Neural cell (in vitro differentiated cells): Measurements from ENCODE around the gene TCF4. TPM values are rescaled to one million over a fixed set of nuclear protein-coding genes. Genes with fewer than 3 reads are reported as not detected.

ENCODE experiments used
- H2AFZ ChIP-seq: fragments of 200-600, 300-800 bp; sonication (generic), shearing (Covaris generic); 2 replicates; pipeline ENCODE4 v1.6.0; 2014; ENCODE audit warnings: low read depth, mild to moderate bottlenecking, antibody characterized with exemption, low read length, moderate library complexity
- H3F3A ChIP-seq: fragments of 200-600 bp; shearing (Covaris generic); 2 replicates; pipeline ENCODE4 v1.6.1; 2016; ENCODE audit warnings: mild to moderate bottlenecking, moderate library complexity, mixed read lengths, antibody characterized with exemption, low read length; ENCODE audit not compliant: insufficient read depth, poor library complexity, severe bottlenecking
- H3K27ac ChIP-seq: fragments of 200-600, 300-800 bp; sonication (generic), shearing (Covaris generic); 2 replicates; pipeline ENCODE4 v1.5.1; 2014; ENCODE audit warnings: mild to moderate bottlenecking, low read length, moderate library complexity
- H3K27me3 ChIP-seq: fragments of 300-800, 200-600 bp; sonication (generic), shearing (Covaris generic); 2 replicates; pipeline ENCODE4 v1.6.0; 2014; ENCODE audit warnings: mild to moderate bottlenecking, low read depth, low read length, moderate library complexity; ENCODE audit not compliant: insufficient read depth
- H3K36me3 ChIP-seq: fragments of 300-800, 200-600 bp; sonication (generic), shearing (Covaris generic); 2 replicates; pipeline ENCODE4 v1.5.1; 2014; ENCODE audit warnings: mild to moderate bottlenecking, antibody characterized with exemption, low read length, moderate library complexity; ENCODE audit not compliant: insufficient read depth
- H3K4me2 ChIP-seq: fragments of 300-800, 200-600 bp; sonication (generic), shearing (Covaris generic); 2 replicates; pipeline ENCODE4 v1.6.0; 2014; ENCODE audit warnings: mild to moderate bottlenecking, low read length
- H3K4me3 ChIP-seq: fragments of 300-800, 200-600 bp; sonication (generic), shearing (Covaris generic); 2 replicates; pipeline ENCODE4 v1.5.1; 2014; ENCODE audit warnings: mild to moderate bottlenecking, low read length, moderate library complexity
- H3K79me2 ChIP-seq: fragments of 200-600 bp; shearing (Covaris generic); replicated peaks from 2 replicates; pipeline ENCODE4 v1.6.0; 2014; ENCODE audit warnings: mild to moderate bottlenecking, low read length, moderate library complexity; ENCODE audit not compliant: insufficient read depth
- H3K9ac ChIP-seq: fragments of 300-800, 200-600 bp; sonication (generic), shearing (Covaris generic); 2 replicates; pipeline ENCODE4 v1.6.1; 2016; ENCODE audit warnings: mild to moderate bottlenecking, low read length, mixed read lengths
- H3K9me2 ChIP-seq: fragments of 200-600 bp; shearing (Covaris generic); 2 replicates; pipeline ENCODE4 v1.6.1; 2016; ENCODE audit warnings: mild to moderate bottlenecking, low read length, mixed read lengths; ENCODE audit not compliant: insufficient read depth
- H3K9me3 ChIP-seq: fragments of 200-600, 300-800 bp; sonication (generic), shearing (Covaris generic); 2 replicates; pipeline ENCODE4 v1.6.1; 2016; ENCODE audit warnings: mild to moderate bottlenecking, mixed run types, low read length, moderate library complexity, mixed read lengths
- H4K20me1 ChIP-seq: fragments of 200-600 bp; shearing (Covaris generic); 2 replicates; pipeline ENCODE4 v1.6.1; 2016; ENCODE audit warnings: mild to moderate bottlenecking, mixed run types; ENCODE audit not compliant: insufficient read depth
- CTCF ChIP-seq: fragments of 450-650 bp; IDR thresholded peaks from 2 replicates; pipeline ENCODE4 v1.5.1; 2014; ENCODE audit warnings: antibody characterized with exemption, mild to moderate bottlenecking, moderate library complexity; ENCODE audit not compliant: poor library complexity, severe bottlenecking
- EP300 ChIP-seq: fragments of 450-650 bp; conservative IDR thresholded peaks from 2 replicates; pipeline ENCODE4 v1.6.1; 2014; ENCODE audit warnings: antibody characterized with exemption, mild to moderate bottlenecking, moderate library complexity; ENCODE audit not compliant: poor library complexity, severe bottlenecking
- EZH2 ChIP-seq: fragments of 200-600, 300-800 bp; shearing (Covaris generic), sonication (generic); IDR thresholded peaks from 2 replicates; pipeline ENCODE4 v1.6.1; 2014; ENCODE audit warnings: antibody characterized with exemption, low read length, borderline replicate concordance, mild to moderate bottlenecking; ENCODE audit not compliant: insufficient read depth, poor library complexity, severe bottlenecking
- MXI1 ChIP-seq: fragments of 450-650 bp; conservative IDR thresholded peaks from 2 replicates; pipeline ENCODE4 v1.6.1; 2014; ENCODE audit warnings: antibody characterized with exemption, mild to moderate bottlenecking; ENCODE audit not compliant: poor library complexity, severe bottlenecking
- POLR2AphosphoS5 ChIP-seq: IDR thresholded peaks from 2 replicates; pipeline ENCODE4 v1.6.1; 2012
- RAD21 ChIP-seq: fragments of 450-650 bp; conservative IDR thresholded peaks from 2 replicates; pipeline ENCODE4 v1.6.1; 2014; ENCODE audit warnings: antibody characterized with exemption, mild to moderate bottlenecking, moderate library complexity
- REST ChIP-seq: IDR thresholded peaks from 2 replicates; pipeline ENCODE4 v1.6.1; 2012; ENCODE audit warnings: borderline replicate concordance
- SMC3 ChIP-seq: fragments of 450-650 bp; conservative IDR thresholded peaks from 2 replicates; pipeline ENCODE4 v1.6.1; 2014; ENCODE audit warnings: antibody characterized with exemption, mild to moderate bottlenecking, moderate library complexity; ENCODE audit not compliant: poor library complexity
- TAF1 ChIP-seq: IDR thresholded peaks from 2 replicates; pipeline ENCODE4 v1.6.1; 2012; ENCODE audit warnings: low read depth
- polyA plus RNA-seq: library from polyadenylated mRNA; depleted of rRNA; stranded (reverse); fragments of >200 nt; gene quantifications from 2 replicates; pipeline ENCODE4 v1.2.3, GENCODE V29; 2014

TCF4 gene
- polyA plus RNA-seq, 1 donor from 2014 or later = 7.0 TPM

- peaks cover 11% of the 10 kb centered on the region for H3K79me2 ChIP-seq
- H3K9ac ChIP-seq = no peak overlapping the region
- no peak overlapping the region for H2AFZ ChIP-seq
- H3K27me3 ChIP-seq = no peaks in the 10 kb centered on the region
- no peaks in the 10 kb centered on the region for H3K9me3 ChIP-seq
- no peaks in the 10 kb centered on the region for H3F3A ChIP-seq
- no peak overlapping the region for H3K27ac ChIP-seq
- H3K4me3 ChIP-seq = no peak overlapping the region
- TF ChIP-seq RAD21 (no peak), EZH2 (no peak), CTCF (no peak)
- no peaks in the 10 kb centered on the region for H3K36me3 ChIP-seq
- H4K20me1 ChIP-seq = no peaks in the 10 kb centered on the region
- no peaks in the 10 kb centered on the region for H3K9me2 ChIP-seq
- no peak overlapping the region for H3K4me2 ChIP-seq
These were observed 183.0 kb downstream of the TCF4 start for GRCh38 chr18:55404832-55405465.

GRCh38 chr18:55404136-55404830, 183.7 kb downstream of the TCF4 start:
- Histone ChIP-seq H3K36me3 (no peaks in the 10 kb centered on the region), H3K4me3 (no peak overlapping the region), H4K20me1 (no peaks in the 10 kb centered on the region), H3F3A (no peaks in the 10 kb centered on the region), H2AFZ (no peak overlapping the region), H3K27me3 (no peaks in the 10 kb centered on the region), H3K27ac (no peak overlapping the region), H3K9me3 (no peaks in the 10 kb centered on the region), H3K4me2 (no peak overlapping the region), H3K9me2 (no peaks in the 10 kb centered on the region), H3K79me2 (peaks cover 11% of the 10 kb centered on the region), H3K9ac (no peak overlapping the region)
- no peak for TF ChIP-seq EZH2
- TF ChIP-seq CTCF = no peak
- no peak for TF ChIP-seq POLR2AphosphoS5
- no peak for TF ChIP-seq REST
- TF ChIP-seq SMC3 = no peak
- no peak for TF ChIP-seq TAF1
- no peak for TF ChIP-seq MXI1
- no peak for TF ChIP-seq RAD21
- TF ChIP-seq EP300 = no peak
